Myocyte (in vitro differentiated cells): ENCODE data around the gene SEMA3F. TPM values are rescaled to one million over a fixed set of nuclear protein-coding genes. Genes with fewer than 3 reads are reported as not detected.
"Not testable (repeated sequence)": the region's sequence is repeated elsewhere in the genome, so short reads cannot be mapped to it uniquely, and the experiment has no call there.

ENCODE experiments used
- DNase-seq: peaks from one replicate; pipeline ENCODE4 v3.0.0-alpha.2; 2012; ENCODE audit warnings: low read depth
- total RNA-seq: library from RNA; depleted of rRNA; stranded (reverse); fragments of >200 nt; gene quantifications from 2 replicates; pipeline ENCODE4 v1.2.3, GENCODE V29; 2014

Gene SEMA3F
- total RNA-seq, 1 donor from 2014 or later = 0.51 TPM

DNA sequence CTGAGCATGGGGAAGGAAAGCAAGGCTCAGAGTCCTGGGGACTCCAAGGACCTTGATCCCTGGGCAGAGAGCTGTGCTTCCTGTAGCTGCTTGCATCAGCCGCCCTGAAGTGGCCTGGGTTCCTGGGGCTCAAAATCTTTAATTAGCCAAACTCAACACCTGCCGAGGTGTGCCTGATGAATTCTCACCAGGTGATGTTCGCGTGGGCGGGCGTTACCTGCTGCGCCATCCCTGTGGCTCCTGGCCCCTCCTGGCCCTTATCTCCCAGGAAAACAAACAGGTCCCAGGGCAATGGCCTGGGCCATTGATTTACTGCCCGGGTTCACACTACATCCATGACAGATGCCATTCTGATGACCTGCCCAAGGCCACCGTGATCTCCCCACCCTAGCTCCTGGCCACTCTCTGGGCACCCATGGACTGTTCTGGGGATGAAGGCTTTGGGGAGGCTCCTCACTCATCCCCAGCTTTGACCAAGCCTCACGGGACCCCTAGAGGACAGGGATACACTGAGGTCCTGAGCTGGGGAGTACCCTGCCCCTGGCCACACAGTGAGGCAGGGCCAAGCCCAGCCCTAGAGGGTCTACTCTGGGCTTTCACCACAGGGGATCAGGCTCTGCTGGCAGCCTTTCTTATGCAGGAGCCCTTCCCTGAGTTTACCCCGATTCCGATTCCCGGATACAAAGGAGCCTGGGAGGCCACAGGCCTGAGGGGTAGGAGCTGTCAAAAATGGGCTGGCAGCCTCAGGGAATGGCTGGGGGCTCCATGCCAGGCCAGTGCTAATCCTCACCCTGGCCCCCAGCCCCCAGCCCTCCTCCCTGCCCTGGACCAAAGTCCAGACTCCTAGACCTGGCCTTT is 55.6 kb downstream of the SEMA3F start:
- DNase-seq = no peak

DNA sequence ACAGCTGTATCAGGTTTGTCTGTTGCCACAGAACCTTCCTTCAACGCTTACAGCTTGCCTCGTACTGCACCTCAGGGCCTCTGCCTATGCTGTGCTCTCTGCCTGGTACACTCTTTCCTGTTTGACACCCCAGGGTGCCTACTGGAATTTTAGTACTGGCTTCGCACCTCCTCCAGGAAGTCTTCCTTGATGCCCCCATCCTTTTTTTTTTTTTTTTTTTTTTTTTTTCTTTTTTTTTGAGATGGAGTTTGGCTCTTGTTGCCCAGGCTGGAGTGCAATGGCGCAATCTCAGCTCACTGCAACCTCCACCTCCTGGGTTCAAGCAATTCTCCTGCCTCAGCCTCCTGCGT is 56.2 kb downstream of the SEMA3F start:
- not testable (repeated sequence) for DNase-seq

DNA sequence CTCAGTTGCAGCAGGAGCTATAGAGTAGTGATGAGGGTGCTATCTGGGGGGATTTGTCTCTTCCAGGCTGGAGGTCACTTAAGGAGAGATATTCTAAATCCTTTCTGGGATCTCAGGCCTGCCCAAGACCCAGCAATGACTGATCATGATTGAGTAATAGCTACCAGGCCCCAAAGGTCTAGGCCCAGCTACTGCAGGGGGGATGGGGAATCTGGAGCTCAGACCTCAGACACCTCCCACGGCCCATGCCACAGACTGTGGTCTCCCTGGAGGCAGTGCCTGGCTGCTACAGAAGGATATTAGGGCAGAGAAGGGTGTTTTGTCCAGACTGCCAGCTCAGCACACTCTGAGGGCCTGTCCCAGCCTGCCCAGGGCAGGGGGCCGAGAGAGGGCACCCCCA is 56.8 kb downstream of the SEMA3F start:
- DNase-seq = peak; percentile 59

DNA sequence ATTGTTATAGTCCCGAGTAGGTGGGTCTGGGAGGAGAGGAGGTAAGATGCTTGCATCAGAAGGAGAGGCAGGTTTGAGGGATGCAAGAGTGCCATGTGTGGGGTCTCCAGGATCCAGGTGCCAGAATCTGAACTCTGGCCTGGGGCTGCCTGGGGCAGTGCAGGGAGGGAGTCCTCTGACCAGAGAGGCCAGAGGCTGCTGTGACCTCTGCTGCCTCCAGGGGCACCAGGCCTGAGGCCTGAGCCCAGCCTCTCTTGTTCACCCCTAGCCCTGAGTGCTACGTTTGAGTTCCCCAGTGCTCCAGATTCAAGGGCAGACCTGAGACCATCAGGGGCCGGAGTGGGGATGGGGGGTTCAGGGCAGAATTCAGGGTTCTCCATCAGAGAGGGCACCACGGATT is 57.4 kb downstream of the SEMA3F start:
- DNase-seq = no peak

DNA sequence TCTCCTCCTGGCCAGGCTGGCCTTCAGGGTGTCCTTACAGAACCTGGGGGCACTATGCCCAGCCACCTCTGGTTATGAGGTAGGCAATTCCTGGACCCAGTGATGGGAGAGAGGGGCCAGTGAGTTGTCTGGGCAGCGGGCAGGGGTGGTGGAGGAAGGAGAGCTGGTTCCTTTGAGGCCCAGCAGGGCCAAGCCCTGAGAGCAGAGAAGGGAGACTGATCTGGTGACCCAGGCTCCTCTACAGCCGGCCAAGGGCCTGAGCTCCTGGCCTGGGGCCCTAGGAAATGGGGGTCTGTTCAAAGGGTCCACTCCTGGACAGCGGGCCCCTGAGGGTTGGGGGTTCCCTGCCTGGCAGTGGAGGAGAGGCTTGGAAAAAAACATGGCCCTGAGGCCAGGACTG is 57.8 kb downstream of the SEMA3F start:
- no peak for DNase-seq

DNA sequence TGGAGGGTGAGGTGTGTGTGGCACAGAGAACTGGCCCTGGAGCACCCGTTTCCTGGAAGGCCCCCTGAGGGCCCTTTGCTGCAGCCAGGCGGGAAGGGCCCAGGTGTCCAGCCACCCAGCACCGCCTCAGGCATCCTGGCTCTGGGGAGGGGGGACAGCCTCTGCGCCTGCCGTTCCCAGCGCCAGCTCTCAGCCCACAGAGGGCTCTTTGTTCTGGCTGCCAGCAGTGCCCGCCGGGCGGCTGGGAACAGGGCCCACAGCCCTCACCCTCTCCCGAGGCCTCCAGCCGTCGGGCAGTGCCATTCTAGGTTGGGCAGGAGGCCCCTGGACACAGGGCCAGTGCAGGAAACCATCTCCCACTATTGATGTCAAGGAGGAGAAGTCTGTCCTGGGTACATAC is 58.2 kb downstream of the SEMA3F start:
- no peak for DNase-seq

DNA sequence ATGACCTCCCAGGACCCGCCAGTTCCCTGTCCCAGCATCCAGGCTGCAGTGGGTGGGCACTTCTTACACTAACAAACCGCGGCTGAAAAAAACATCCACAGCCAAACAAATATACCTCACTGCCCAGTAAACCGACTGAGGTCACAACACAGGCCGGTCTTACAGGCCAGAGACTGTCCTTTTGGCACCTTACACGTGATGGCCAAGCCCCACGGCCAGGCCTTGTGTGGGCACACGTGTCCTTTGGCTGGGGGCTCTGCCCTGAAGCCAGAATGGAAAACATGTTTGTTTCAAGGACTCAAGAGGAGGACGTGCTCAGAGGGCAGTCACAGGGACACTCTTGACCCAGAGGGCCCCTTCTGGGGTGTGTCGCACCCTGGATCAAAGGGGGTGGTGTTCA is 59.7 kb downstream of the SEMA3F start:
- no peak for DNase-seq

DNA sequence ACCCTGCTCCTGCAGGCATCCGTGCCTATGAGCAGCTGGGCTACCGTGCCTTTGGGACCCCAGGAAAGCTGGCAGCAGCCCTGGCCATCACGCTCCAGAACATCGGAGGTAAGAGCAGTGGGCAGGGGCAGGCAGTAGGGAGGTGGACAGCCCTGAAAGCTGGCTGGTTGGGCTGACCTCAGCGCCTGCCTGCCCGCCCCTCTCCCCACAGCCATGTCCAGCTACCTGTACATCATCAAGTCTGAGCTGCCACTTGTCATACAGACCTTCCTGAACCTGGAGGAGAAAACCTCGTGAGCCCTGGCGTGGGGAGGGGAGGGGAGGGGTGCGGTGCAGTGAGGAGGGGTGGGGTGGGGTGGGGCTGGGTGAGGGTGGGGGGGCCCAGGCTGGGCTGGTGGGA is 60.4 kb downstream of the SEMA3F start:
- no peak for DNase-seq

DNA sequence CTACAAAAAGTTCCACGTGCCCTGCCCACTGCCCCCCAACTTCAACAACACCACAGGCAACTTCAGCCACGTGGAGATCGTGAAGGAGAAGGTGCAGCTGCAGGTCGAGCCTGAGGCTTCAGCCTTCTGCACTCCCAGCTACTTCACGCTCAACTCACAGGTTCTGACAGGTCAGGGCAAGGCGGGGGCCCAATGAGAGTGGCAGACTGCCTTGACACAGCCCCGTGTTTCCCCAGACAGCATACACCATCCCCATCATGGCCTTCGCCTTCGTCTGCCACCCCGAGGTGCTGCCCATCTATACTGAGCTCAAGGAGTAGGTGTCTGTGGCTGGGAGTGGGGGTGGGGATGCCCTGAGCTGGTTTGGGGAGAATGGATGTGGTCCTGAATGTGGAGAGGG is 62.6 kb downstream of the SEMA3F start:
- no peak for DNase-seq

DNA sequence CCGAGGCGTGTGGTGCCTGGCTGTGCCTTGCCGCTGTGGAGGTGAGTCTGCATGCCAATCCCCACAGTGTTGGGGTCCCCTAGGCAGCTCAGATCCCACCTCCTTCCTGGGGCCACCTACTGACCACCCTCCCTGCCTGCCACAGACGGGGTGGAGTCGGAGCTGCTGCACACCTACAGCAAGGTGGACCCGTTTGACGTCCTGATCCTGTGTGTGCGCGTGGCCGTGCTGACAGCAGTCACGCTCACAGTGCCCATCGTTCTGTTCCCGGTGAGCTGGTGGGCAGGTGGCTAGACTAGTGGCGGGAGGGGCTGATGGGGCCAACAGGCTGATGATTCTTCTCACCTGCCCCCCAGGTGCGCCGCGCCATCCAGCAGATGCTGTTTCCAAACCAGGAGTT is 63.3 kb downstream of the SEMA3F start:
- DNase-seq = no peak

DNA sequence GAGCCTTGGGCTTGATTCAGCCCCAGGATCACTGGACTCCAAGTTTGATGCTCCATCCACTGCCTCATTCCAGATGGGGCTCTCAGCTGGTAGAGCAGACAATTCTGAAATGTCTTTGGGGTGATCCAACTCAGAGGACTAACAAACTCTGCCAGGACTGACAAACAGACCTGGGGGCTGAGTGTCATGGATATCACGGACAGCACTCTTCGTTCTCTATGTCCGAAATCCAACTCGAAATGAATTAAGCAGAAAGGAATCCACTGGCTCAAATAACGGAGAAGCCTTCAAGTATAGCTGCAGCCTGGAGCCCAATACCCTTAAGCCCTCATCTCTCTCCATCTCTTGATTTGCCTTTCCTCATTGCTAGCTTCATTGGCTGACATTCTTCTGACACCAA is 64.2 kb downstream of the SEMA3F start:
- DNase-seq = no peak

DNA sequence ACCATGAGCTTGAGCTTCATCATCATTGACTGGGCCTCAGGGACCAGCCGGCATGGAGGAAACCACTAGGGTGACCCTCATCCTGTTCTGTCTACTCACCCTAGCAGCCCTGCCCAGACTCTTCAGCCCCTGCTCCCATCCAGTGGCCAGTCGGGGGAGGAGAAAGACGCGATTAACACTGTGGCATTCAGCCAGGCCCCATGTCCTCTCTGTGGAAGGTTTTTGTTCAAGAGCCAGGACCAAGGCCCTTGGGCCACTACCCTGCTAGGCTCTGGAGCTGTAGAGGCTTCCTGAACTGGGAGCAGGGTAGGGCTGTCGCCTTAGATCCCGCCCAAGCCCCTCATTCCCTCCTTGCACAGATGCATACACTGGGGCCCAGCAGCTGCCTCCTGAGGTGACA is 65.0 kb downstream of the SEMA3F start:
- no peak for DNase-seq

DNA sequence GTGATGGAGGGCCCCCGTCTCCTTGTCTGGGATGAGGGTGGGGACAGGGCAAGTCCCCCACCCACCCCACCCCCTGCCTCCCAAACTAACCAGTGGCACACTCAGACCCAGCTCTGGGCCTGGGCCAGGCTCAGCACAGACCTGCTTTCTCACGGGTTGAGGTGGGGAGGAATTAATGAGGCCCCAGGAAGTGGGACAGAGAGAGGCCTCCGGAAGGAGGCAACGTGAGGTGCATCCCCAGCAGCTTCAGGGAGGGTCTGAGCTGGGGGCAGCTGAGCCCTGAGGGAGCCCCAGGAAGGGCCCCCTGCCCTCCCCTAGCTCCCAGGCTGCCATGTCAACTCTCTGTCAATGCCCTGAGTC is 65.9 kb downstream of the SEMA3F start:
- no peak for DNase-seq

DNA sequence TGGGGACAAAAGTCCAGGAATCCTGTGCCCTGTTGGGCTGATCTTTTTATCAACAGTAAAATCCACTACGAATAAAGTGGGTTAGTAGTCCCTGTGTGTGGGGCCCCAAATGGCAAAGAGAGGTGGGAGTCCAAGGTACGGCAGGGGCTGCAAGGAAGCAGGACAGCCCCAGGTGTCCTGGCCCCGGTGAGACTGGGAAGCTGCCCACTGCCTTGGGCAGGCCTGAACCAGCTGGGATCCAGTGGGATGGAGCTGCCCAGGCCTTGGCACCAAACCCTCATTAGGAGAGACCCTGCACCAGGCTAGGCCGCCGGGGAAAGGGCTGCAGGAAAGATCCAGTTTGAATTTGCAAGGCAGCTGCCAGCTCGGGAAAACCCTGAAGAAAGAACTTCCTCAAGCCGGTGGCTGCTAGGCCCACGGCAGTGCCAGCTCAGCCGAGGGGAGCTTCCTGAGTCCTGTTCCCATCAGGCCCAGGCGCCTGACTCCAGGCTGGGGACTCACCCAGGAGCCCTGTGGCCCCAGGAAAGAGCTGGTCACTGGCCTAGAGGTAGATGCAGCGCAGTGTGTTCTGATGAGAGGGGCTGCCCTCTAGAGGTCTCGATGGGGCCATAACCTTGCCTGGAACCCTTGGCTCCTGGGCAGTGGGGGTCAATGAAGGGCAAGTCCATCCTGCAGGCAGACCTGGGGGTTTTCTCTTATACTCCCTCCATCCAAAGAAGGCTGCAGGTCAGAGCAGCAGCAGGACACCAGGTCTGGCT is 66.5 kb downstream of the SEMA3F start:
- DNase-seq = no peak

DNA sequence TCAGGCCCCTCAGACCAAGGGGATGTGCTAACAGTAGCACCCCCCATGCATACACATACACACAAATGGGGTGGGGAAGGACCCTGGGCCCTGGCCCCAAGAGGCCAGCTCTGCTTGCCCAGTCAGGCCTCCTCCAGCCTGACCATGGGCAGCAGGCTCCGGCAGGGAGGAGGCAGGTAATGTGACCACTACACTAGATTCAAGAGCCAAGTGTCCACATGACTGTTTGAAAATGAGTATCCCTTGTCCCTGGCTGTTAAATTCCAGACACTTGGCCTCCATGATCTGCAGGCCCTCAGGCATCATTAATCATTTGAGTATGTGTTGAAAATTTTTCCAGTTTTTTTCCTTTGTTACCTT is 67.0 kb downstream of the SEMA3F start:
- DNase-seq = no peak

DNA sequence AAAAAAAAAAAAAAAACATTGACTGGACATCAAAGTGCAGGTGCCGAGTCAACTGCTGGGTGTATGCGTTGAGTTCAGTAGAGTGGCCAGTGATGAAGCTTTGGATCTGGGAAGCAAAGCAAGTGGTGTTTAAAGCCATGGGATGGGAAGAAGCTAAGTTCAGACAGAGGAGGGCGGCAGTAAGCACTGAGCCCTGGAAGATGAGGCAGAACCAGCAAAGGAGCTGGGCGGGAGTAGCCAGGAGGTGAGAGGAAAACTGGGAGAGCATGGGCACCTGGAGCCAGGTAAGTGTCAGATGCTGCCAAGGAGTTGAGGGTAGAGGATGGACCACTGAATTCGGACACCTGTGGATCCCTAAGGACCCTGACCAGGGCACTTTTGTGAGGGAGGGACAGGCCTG is 69.5 kb downstream of the SEMA3F start:
- no peak for DNase-seq

DNA sequence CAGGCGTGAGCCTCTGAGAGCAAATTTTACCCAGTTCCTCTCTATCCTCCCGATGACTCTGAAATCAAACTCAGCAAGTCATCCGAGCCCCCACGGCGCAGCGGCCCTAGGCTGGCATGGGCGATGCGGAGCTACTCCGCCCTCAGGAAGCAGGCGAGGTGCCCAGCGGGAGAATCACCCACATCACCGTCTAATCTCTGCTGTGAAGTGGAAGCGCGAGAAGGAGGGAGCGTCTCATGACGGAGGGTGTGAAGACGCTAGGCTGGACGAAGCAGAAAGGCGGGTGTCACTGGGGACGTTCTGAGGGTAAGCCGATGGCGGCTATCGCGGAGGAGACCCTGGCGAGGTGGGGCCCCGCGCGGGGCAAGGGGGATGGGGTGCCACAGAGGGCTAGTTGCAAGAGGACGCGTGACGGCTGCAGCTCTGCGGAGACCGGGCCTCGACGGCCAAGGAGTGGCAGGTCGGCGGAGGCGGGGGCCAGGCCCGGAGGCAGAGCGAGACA is 71.8 kb downstream of the SEMA3F start:
- no peak for DNase-seq

DNA sequence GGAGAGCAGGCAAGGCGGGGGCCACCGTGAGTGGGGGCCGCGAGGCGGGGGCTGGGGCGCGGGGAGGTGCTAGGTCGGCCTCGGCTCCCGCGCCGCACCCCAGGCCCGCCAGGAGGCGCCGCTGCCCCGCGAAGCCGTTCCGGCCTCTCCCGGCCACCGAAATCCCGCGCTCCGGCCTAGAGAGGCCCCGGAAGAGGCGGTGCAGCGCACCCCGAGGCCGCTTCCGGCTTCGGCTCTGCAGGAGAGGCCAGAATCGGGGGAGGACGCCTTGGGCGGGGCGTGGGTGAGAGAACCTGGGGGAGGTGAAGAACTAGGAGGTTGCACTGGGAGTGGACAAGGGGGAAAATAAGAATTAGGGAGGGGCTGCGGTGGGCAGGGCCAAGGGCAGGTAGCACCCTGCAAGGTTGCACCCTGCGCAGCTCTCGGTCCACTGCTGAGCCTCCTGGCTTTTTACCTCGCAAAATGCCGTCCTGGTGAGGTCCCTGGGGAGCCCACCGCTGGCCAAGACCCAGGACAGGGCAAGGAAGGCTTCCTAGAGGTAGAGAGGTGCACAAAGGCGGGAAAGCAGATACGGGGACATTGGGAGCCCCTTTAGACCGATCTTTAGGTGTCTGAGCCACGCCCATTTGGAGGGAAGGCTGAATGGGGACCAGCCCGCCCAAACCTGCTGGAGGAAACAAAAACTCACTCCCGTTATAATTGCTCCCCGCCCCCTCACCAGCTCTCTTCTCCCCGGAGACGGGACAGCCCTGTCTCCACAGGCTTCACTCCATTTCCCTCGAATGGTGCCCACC is 72.5 kb downstream of the SEMA3F start:
- DNase-seq = peak; percentile 90

DNA sequence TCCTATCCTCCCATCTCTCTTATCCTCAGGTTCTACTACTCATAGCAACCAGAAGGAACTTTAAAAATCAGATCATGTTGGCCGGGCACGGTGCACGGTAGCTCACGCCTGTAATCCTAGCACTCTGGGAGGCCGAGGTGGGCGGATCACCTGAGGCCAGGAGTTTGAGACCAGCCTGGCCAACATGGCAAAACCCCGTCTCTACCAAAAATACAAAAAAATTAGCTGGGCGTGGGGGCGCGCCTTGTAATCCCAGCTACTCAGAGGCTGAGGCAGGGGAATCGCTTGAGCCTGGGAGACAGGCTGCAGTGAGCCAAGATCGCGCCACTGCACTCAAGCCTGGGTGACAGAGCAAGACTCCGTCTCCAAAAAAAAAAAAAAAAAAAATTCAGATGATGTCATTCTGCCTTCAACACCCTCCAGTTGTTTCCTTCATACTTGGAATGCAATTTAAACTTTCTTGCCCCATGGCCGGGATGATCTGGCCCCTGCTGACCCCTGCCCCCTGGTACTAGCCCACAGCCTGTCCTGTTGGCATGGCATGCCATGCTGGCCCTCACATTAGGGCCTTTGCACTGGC is 73.2 kb downstream of the SEMA3F start:
- not testable (repeated sequence) for DNase-seq

DNA sequence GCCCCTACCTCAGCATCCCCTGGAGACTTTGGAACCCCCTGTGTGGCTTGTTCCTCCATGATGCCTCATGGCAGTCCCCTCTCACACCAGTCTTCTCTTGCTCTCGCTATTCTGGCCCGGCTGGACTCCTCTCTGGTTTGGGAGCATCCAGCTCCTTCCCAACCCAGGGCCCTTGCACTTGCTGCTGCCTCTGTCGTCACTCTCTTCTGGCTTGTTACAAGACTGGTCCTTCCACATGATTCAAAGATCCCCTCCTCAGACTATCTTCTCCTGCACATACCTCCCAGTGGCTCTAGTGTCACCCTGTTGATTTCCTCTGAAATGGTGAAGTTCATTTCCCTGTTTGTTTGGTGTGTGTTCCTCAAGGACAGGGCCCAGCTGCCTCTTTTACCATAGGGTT is 74.4 kb downstream of the SEMA3F start:
- no peak for DNase-seq

DNA sequence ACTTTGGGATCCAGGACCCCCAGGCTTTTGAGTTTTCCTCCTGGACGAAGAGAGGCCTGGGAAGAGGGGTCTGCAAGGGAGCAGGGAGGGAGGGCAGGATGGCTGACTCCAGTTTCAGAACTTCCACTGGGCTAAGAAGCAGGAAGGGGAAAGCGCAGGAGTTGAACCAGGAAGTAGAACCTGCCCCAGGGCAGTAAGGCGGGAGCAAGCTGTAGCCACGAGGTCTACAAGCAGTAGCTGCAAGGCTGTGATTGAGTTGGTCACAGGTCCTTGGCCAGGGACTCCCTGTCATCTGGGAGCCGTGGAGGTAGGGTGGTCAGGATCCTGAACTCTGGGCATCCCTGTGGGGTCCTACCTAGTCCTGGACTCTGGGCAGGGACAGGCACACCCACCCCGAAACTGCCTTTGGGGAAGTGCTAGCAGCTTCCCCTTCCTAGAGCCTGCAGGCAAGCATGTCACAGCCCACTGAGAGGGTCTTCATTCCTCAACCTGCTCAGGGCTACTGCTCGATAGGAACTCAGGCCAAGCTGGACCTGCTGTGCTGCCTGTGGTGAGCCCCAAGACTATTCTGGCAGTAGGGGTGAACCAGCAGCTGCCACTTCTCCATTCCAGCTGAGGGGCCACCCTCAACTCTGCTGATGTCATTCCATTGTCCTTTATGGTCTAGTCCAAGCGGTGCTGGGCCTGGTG is 75.1 kb downstream of the SEMA3F start:
- no peak for DNase-seq
